GM23338 (cell line): Measurements from ENCODE around the gene ISG15.

Experiments used
- CREB1 ChIP-seq: fragments of 250-450 bp; sonication (Bioruptor Pico); IDR thresholded peaks from 2 replicates; pipeline ENCODE4 v1.5.0; 2020; ENCODE audit warnings: low read depth, mild to moderate bottlenecking, moderate library complexity
- EZH2phosphoT487 ChIP-seq: fragments of 200-600 bp; sonication (generic); IDR thresholded peaks from one replicate; pipeline ENCODE4 v1.8.1; 2018; ENCODE audit warnings: antibody characterized with exemption; ENCODE audit not compliant: unreplicated experiment
- POLR2AphosphoS5 ChIP-seq: IDR thresholded peaks from 2 replicates; pipeline ENCODE4 v1.6.1; 2016; ENCODE audit warnings: antibody characterized with exemption, low read depth
- TF ChIP-seq, protein P1 (sequence below), 2 experiments: fragments of 200-600 bp in 1 of 2; sonication (generic) in 1 of 2; conservative IDR thresholded peaks; 2 replicates each; pipeline versions ENCODE4 v1.5.1 to v1.6.1; 2016 to 2017; ENCODE audit warnings: antibody characterized with exemption in 2 of 2, low read depth in 2 of 2, mild to moderate bottlenecking in 2 of 2, moderate library complexity in 1 of 2

DNA sequence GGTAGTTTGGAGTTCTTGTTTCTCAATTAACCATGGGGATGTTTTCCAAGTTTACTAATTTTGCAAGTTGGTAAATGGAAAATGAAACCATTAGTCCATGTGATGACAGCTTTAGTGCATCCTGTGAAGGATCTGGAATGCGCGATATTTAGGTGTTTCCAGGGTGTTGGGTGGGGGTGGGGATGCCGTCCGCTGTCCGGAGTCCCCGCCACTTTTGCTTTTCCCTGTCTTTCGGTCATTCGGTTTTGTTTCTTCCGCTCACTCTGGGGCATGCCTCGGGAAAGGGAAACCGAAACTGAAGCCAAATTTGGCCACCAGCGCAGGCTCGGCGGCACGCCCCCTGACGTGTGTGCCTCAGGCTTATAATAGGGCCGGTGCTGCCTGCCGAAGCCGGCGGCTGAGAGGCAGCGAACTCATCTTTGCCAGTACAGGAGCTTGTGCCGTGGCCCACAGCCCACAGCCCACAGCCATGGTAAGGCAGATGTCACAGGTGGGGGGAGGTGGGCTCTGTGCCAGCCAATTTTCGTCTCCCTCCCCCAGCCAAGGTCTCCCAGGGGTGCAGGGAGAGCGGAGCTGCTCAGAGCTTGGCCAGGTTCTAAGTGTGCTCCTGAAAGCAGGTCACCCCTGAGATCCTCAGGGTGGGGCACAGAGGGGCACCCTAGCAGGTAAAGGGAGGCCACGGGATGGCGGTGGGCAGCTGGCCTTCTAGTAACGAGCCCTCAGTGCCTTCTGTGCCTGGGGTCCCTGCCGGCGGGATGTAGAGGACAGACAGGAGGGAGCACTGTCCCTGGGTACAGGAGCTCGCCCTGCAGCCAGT, at the start of gene ISG15:
- TF ChIP-seq, protein P1, sequence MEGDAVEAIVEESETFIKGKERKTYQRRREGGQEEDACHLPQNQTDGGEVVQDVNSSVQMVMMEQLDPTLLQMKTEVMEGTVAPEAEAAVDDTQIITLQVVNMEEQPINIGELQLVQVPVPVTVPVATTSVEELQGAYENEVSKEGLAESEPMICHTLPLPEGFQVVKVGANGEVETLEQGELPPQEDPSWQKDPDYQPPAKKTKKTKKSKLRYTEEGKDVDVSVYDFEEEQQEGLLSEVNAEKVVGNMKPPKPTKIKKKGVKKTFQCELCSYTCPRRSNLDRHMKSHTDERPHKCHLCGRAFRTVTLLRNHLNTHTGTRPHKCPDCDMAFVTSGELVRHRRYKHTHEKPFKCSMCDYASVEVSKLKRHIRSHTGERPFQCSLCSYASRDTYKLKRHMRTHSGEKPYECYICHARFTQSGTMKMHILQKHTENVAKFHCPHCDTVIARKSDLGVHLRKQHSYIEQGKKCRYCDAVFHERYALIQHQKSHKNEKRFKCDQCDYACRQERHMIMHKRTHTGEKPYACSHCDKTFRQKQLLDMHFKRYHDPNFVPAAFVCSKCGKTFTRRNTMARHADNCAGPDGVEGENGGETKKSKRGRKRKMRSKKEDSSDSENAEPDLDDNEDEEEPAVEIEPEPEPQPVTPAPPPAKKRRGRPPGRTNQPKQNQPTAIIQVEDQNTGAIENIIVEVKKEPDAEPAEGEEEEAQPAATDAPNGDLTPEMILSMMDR (conservative IDR thresholded peaks at IDR 0.05; ENCODE audit: low read depth in 2 of 2) = no peak
- peak; percentile 61 for TF ChIP-seq POLR2AphosphoS5
- TF ChIP-seq EZH2phosphoT487 = no peak
- TF ChIP-seq CREB1 (CRISPR knock-in tag) = peak; percentile 77
